OCI-LY1 (cell line): ENCODE data around the gene CACNA2D1.

ENCODE experiments used
- H2AFZ ChIP-seq: fragments of 200-600 bp; sonication (generic), shearing (Covaris generic); 2 replicates; pipeline ENCODE4 v1.6.0; 2014; ENCODE audit warnings: antibody characterized with exemption, mild to moderate bottlenecking, low read length
- H3F3A ChIP-seq: fragments of 200-600 bp; sonication (generic), shearing (Covaris generic); 2 replicates; pipeline ENCODE4 v1.6.0; 2014; ENCODE audit warnings: mild to moderate bottlenecking, antibody characterized with exemption, low read length, moderate library complexity; ENCODE audit not compliant: insufficient read depth
- H3K27ac ChIP-seq: fragments of 200-600 bp; sonication (generic); 2 replicates; pipeline ENCODE4 v1.5.1; 2014; ENCODE audit warnings: low read length, mixed run types, mild to moderate bottlenecking, low read depth; ENCODE audit not compliant: poor library complexity, severe bottlenecking
- H3K27me3 ChIP-seq: fragments of 200-600 bp; sonication (generic); 2 replicates; pipeline ENCODE4 v1.6.0; 2014; ENCODE audit warnings: antibody characterized with exemption, mild to moderate bottlenecking, low read length, moderate library complexity; ENCODE audit not compliant: insufficient read depth
- H3K36me3 ChIP-seq: fragments of 200-600 bp; sonication (generic); 2 replicates; pipeline ENCODE4 v1.6.1; 2014; ENCODE audit warnings: mild to moderate bottlenecking, antibody characterized with exemption, low read length, moderate library complexity, mixed read lengths; ENCODE audit not compliant: insufficient read depth
- H3K4me1 ChIP-seq: fragments of 200-600 bp; sonication (generic); 2 replicates; pipeline ENCODE4 v1.5.1; 2014; ENCODE audit warnings: mild to moderate bottlenecking, low read length, moderate library complexity; ENCODE audit not compliant: insufficient read depth, severe bottlenecking
- H3K4me2 ChIP-seq: fragments of 200-600 bp; sonication (generic), shearing (Covaris generic); 2 replicates; pipeline ENCODE4 v1.6.1; 2014; ENCODE audit warnings: low read length
- H3K4me3 ChIP-seq: fragments of 200-600 bp; sonication (generic); 2 replicates; pipeline ENCODE4 v1.5.1; 2014; ENCODE audit warnings: low read length, low read depth, mild to moderate bottlenecking, mixed read lengths; ENCODE audit not compliant: poor library complexity, severe bottlenecking
- H3K79me2 ChIP-seq: fragments of 200-600 bp; shearing (Covaris generic); 2 replicates; pipeline ENCODE4 v1.6.1; 2016; ENCODE audit warnings: mixed run types, low read length, mixed read lengths; ENCODE audit not compliant: insufficient read depth
- H3K9ac ChIP-seq: fragments of 200-600 bp; sonication (generic), shearing (Covaris generic); 2 replicates; pipeline ENCODE4 v1.6.1; 2014; ENCODE audit warnings: mild to moderate bottlenecking, low read length, mixed read lengths
- H3K9me2 ChIP-seq: fragments of 200-600 bp; sonication (generic), shearing (Covaris generic); 2 replicates; pipeline ENCODE4 v1.6.1; 2014; ENCODE audit warnings: low read depth, mild to moderate bottlenecking, low read length, mixed read lengths
- H3K9me3 ChIP-seq: fragments of 200-600 bp; shearing (Covaris generic); 2 replicates; pipeline ENCODE4 v1.6.1; 2014; ENCODE audit warnings: low read length, mixed read lengths
- H4K20me1 ChIP-seq: fragments of 200-600 bp; sonication (generic), shearing (Covaris generic); 2 replicates; pipeline ENCODE4 v1.6.0; 2016; ENCODE audit warnings: mild to moderate bottlenecking, low read length; ENCODE audit not compliant: insufficient read depth
- EZH2 ChIP-seq: fragments of 200-600 bp; sonication (generic), shearing (Covaris generic); IDR thresholded peaks from 2 replicates; pipeline ENCODE4 v1.8.0; 2017; ENCODE audit warnings: borderline replicate concordance, mixed run types, mild to moderate bottlenecking, antibody characterized with exemption, low read length, moderate library complexity, mixed read lengths
- TF ChIP-seq, protein P1 (sequence below): fragments of 200-600 bp; sonication (generic), shearing (Covaris generic); IDR thresholded peaks from 2 replicates; pipeline ENCODE4 v1.5.1; 2017; ENCODE audit warnings: mild to moderate bottlenecking, antibody characterized with exemption, low read length, moderate library complexity, mixed read lengths

The CACNA2D1 gene

DNA sequence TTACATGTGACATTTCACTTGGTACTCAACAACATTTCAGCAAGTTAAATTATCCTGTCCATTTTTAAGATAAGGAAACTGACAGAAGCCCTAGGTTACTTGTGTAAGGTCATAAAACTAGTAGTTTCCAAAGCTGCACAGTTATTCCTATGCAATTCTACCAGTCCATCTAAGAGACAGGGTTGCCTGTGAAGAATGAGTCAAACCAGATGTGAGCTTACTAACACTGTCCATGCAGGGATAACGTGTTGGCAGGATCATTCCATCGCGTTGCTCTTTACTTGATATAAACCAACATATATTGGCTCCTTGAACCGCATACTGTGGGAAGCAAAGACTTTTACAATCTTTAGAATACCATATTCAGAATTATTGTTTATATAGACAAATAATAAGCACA lies 392.8 kb downstream of the CACNA2D1 start:
- no peaks in the 10 kb centered on the region for H3K36me3 ChIP-seq
- no peaks in the 10 kb centered on the region for H3K9me3 ChIP-seq
- no peak overlapping the region for H3K4me3 ChIP-seq
- H3K4me1 ChIP-seq, result no peaks in the 10 kb centered on the region
- no peaks in the 10 kb centered on the region for H3K79me2 ChIP-seq
- TF ChIP-seq, protein P1, sequence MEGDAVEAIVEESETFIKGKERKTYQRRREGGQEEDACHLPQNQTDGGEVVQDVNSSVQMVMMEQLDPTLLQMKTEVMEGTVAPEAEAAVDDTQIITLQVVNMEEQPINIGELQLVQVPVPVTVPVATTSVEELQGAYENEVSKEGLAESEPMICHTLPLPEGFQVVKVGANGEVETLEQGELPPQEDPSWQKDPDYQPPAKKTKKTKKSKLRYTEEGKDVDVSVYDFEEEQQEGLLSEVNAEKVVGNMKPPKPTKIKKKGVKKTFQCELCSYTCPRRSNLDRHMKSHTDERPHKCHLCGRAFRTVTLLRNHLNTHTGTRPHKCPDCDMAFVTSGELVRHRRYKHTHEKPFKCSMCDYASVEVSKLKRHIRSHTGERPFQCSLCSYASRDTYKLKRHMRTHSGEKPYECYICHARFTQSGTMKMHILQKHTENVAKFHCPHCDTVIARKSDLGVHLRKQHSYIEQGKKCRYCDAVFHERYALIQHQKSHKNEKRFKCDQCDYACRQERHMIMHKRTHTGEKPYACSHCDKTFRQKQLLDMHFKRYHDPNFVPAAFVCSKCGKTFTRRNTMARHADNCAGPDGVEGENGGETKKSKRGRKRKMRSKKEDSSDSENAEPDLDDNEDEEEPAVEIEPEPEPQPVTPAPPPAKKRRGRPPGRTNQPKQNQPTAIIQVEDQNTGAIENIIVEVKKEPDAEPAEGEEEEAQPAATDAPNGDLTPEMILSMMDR, result no peak
- no peak for TF ChIP-seq EZH2
- no peak overlapping the region for H3K27ac ChIP-seq
- H3K4me2 ChIP-seq, result no peak overlapping the region
- H3K9me2 ChIP-seq, result no peaks in the 10 kb centered on the region
- no peak overlapping the region for H2AFZ ChIP-seq
- H4K20me1 ChIP-seq, result no peaks in the 10 kb centered on the region
- no peaks in the 10 kb centered on the region for H3F3A ChIP-seq
- H3K27me3 ChIP-seq, result no peaks in the 10 kb centered on the region
- no peak overlapping the region for H3K9ac ChIP-seq

GRCh38 chr7:82049891-82050533 lies 393.6 kb downstream of the CACNA2D1 start:
- H3K27ac ChIP-seq, result no peak overlapping the region
- no peak overlapping the region for H3K4me2 ChIP-seq
- H2AFZ ChIP-seq, result no peak overlapping the region

GRCh38 chr7:82049442-82049841 lies 394.1 kb downstream of the CACNA2D1 start:
- H3K4me2 ChIP-seq, result no peak overlapping the region

More at GRCh38 chr7:82049891-82050533, 393.6 kb downstream of the CACNA2D1 start:
- H3K9ac ChIP-seq, result no peak overlapping the region
- no peak for TF ChIP-seq EZH2
- TF ChIP-seq, protein P1, result no peak
- no peaks in the 10 kb centered on the region for H3F3A ChIP-seq
- H3K4me3 ChIP-seq, result no peak overlapping the region
- H3K36me3 ChIP-seq, result no peaks in the 10 kb centered on the region
- no peaks in the 10 kb centered on the region for H4K20me1 ChIP-seq
- H3K9me3 ChIP-seq, result no peaks in the 10 kb centered on the region
- no peaks in the 10 kb centered on the region for H3K9me2 ChIP-seq
- no peaks in the 10 kb centered on the region for H3K79me2 ChIP-seq
- no peaks in the 10 kb centered on the region for H3K4me1 ChIP-seq
- H3K27me3 ChIP-seq, result no peaks in the 10 kb centered on the region

More at GRCh38 chr7:82049442-82049841, 394.1 kb downstream of the CACNA2D1 start:
- Histone ChIP-seq H3K4me3 (no peak overlapping the region), H2AFZ (no peak overlapping the region), H3K27ac (no peak overlapping the region), H3K9me2 (no peaks in the 10 kb centered on the region), H3K79me2 (no peaks in the 10 kb centered on the region), H3K36me3 (no peaks in the 10 kb centered on the region), H3K9ac (no peak overlapping the region), H3K9me3 (no peaks in the 10 kb centered on the region), H3K4me1 (no peaks in the 10 kb centered on the region), H3K27me3 (no peaks in the 10 kb centered on the region), H3F3A (no peaks in the 10 kb centered on the region), H4K20me1 (no peaks in the 10 kb centered on the region)
- TF ChIP-seq, protein P1, result no peak
- TF ChIP-seq EZH2, result no peak
